ENCODE measurements around the gene ERCC4. TPM values are rescaled to one million over a fixed set of nuclear protein-coding genes. Genes with fewer than 3 reads are reported as not detected.

ERCC4 gene
- total RNA-seq, 1 donor from 2014 or later: 14.5 TPM

GRCh38 chr16:13957197-13958078 lies 37.5 kb downstream of the ERCC4 start:
- Mint-ChIP-seq H3K36me3 (ENCODE audit: unreplicated experiment) (no peaks in the 10 kb centered on the region), H3K27me3 (ENCODE audit: unreplicated experiment) (peaks cover 4% of the 10 kb centered on the region), H3K4me3 (ENCODE audit: unreplicated experiment) (no peak overlapping the region), H3K27ac (ENCODE audit: unreplicated experiment) (peak overlapping the region; percentile 71), H3K9me3 (ENCODE audit: unreplicated experiment) (no peaks in the 10 kb centered on the region), H3K4me1 (ENCODE audit: low read depth, unreplicated experiment) (peaks cover 24% of the 10 kb centered on the region)
- TF ChIP-seq, protein P1, sequence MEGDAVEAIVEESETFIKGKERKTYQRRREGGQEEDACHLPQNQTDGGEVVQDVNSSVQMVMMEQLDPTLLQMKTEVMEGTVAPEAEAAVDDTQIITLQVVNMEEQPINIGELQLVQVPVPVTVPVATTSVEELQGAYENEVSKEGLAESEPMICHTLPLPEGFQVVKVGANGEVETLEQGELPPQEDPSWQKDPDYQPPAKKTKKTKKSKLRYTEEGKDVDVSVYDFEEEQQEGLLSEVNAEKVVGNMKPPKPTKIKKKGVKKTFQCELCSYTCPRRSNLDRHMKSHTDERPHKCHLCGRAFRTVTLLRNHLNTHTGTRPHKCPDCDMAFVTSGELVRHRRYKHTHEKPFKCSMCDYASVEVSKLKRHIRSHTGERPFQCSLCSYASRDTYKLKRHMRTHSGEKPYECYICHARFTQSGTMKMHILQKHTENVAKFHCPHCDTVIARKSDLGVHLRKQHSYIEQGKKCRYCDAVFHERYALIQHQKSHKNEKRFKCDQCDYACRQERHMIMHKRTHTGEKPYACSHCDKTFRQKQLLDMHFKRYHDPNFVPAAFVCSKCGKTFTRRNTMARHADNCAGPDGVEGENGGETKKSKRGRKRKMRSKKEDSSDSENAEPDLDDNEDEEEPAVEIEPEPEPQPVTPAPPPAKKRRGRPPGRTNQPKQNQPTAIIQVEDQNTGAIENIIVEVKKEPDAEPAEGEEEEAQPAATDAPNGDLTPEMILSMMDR (IDR thresholded peaks at IDR 0.05; ENCODE audit: partially characterized antibody, unreplicated experiment): no peak
- DNase-seq: peak; percentile 44

DNA sequence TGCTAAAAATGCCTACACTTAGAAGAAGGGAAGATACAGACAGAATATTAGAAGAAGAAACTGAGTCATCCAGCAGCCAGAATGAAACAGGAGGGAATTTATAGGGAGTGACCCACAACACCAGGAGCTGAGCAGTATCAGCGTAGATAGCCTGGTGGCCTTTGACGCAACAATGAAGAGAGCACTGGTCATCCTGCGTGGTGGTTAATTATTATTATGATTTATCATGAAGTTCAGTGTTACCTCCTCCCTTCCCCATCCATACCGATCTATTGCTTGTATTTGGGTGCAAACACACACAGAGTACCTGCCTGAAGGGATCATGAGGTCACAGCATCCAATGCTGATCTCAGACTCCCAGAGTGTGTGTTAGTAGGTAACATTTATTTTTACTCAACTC lies 38.5 kb downstream of the ERCC4 start:
- H3K4me3 Mint-ChIP-seq (ENCODE audit: unreplicated experiment): no peak overlapping the region
- H3K27me3 Mint-ChIP-seq (ENCODE audit: unreplicated experiment): peaks cover 4% of the 10 kb centered on the region
- no peaks in the 10 kb centered on the region for H3K9me3 Mint-ChIP-seq (ENCODE audit: unreplicated experiment)
- H3K36me3 Mint-ChIP-seq (ENCODE audit: unreplicated experiment): no peaks in the 10 kb centered on the region
- no peak for DNase-seq
- TF ChIP-seq, protein P1 (IDR thresholded peaks at IDR 0.05; ENCODE audit: partially characterized antibody, unreplicated experiment): no peak
- H3K4me1 Mint-ChIP-seq (ENCODE audit: low read depth, unreplicated experiment): peaks cover 24% of the 10 kb centered on the region
- no peak overlapping the region for H3K27ac Mint-ChIP-seq (ENCODE audit: unreplicated experiment)

- peaks cover 24% of the 10 kb centered on the region for H3K4me1 Mint-ChIP-seq (ENCODE audit: low read depth, unreplicated experiment)
- no peak overlapping the region for H3K4me3 Mint-ChIP-seq (ENCODE audit: unreplicated experiment)
- no peaks in the 10 kb centered on the region for H3K36me3 Mint-ChIP-seq (ENCODE audit: unreplicated experiment)
- TF ChIP-seq, protein P1 (IDR thresholded peaks at IDR 0.05; ENCODE audit: partially characterized antibody, unreplicated experiment): no peak
- H3K27ac Mint-ChIP-seq (ENCODE audit: unreplicated experiment): no peak overlapping the region
- no peaks in the 10 kb centered on the region for H3K9me3 Mint-ChIP-seq (ENCODE audit: unreplicated experiment)
- DNase-seq: no peak
- H3K27me3 Mint-ChIP-seq (ENCODE audit: unreplicated experiment): peaks cover 4% of the 10 kb centered on the region
Observed at GRCh38 chr16:13959626-13960025, 39.7 kb downstream of the ERCC4 start.

GRCh38 chr16:13961099-13961811 lies 41.3 kb downstream of the ERCC4 start:
- Mint-ChIP-seq H3K27ac (ENCODE audit: unreplicated experiment) (no peak overlapping the region), H3K4me3 (ENCODE audit: unreplicated experiment) (no peak overlapping the region), H3K36me3 (ENCODE audit: unreplicated experiment) (no peaks in the 10 kb centered on the region), H3K27me3 (ENCODE audit: unreplicated experiment) (no peaks in the 10 kb centered on the region), H3K9me3 (ENCODE audit: unreplicated experiment) (peaks cover 2% of the 10 kb centered on the region), H3K4me1 (ENCODE audit: low read depth, unreplicated experiment) (peaks cover 9% of the 10 kb centered on the region)
- no peak for DNase-seq
- TF ChIP-seq, protein P1 (IDR thresholded peaks at IDR 0.05; ENCODE audit: partially characterized antibody, unreplicated experiment): no peak

- TF ChIP-seq, protein P1 (IDR thresholded peaks at IDR 0.05; ENCODE audit: partially characterized antibody, unreplicated experiment): no peak
- DNase-seq: no peak
- no peak overlapping the region for H3K4me3 Mint-ChIP-seq (ENCODE audit: unreplicated experiment)
- peaks cover 5% of the 10 kb centered on the region for H3K4me1 Mint-ChIP-seq (ENCODE audit: low read depth, unreplicated experiment)
- peaks cover 2% of the 10 kb centered on the region for H3K9me3 Mint-ChIP-seq (ENCODE audit: unreplicated experiment)
- no peaks in the 10 kb centered on the region for H3K36me3 Mint-ChIP-seq (ENCODE audit: unreplicated experiment)
- H3K27me3 Mint-ChIP-seq (ENCODE audit: unreplicated experiment): no peaks in the 10 kb centered on the region
- no peak overlapping the region for H3K27ac Mint-ChIP-seq (ENCODE audit: unreplicated experiment)
Observed at GRCh38 chr16:13962232-13962631, 42.3 kb downstream of the ERCC4 start.

Measured in glutamatergic neuron (in vitro differentiated cells).